Stimulated activated CD8-positive, alpha-beta memory T cell treated with anti-CD3 and anti-CD28 coated beads, Interleukin-12 subunit alpha, Interleukin-12 subunit beta, amount 100 ng/mL, for 24 hours (primary cell): ENCODE data around the gene OR51B6.
"Not testable (repeated sequence)": the region's sequence is repeated elsewhere in the genome, so short reads cannot be mapped to it uniquely, and the experiment has no call there.

Experiments
- DNase-seq: peaks from one replicate; pipeline ENCODE4 v3.0.0-alpha.2; 2020; ENCODE audit errors: extremely low read depth

Gene OR51B6

DNA sequence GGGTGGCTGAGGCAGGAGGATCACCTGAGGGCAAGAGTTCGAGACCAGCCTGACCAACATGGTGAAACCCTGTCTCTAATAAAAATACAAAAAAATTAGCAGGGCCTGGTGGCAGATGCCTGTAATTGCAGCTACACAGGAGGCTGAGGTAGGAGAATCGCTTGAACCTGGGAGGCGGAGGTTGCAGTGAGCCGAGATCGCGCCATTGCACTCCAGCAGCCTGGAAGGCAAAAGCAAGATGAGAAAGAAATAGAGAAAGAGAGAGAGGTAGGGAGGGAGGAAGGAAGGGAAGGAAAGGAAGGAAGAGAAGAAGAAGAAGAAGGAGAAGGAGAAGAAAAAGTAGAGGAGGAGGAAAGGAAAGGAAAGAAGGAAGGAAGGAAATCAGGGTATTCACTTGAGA is 15.1 kb downstream of the OR51B6 start:
- not testable (repeated sequence) for DNase-seq

DNA sequence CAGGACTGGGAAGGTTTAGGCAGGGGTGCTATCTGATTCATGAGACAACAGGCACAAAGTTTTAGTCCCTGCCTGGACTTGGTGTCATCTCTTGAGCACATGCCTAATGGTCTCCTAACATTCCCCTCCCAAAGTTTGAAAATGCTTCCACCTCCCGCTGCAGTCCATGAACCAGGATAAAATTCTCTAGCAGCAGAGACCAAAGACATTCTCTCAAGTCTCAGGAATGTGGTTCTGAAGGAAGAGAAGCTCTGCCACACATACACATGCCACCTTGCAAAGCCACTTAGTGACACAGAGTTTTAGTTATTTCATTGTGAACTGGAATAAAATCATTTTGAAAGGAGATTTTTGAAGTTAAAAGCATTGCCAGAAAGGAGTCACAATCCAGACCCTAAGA is 15.5 kb downstream of the OR51B6 start:
- no peak for DNase-seq

GRCh38 chr11:5367448-5368074 is 16.3 kb downstream of the OR51B6 start:
- DNase-seq: no peak

DNA sequence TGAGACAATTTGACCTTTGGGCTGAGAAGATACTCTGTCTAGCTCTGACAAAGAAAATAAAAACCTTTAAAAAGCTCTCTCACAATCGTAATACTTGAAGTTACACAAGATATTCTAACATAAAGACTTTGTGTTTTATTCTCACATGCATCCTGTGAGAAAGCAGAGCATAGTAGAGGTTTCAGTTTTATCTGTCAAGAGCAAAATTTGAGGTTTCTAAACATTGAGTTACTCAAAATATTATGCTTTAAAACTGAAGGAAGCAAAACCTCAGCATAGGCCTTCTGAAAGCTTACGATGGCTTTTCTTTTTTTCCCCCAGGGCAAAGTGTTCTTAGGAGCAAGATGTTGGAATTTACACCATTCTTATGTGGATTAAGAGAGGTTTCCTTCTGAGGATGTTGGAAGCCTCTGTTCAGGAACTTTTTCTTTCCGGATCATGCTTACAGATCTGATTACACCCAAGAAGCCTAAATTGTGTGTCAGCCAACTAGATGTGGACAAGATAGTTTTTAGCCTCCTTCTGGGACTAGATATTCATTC is 17.3 kb downstream of the OR51B6 start:
- no peak for DNase-seq

DNA sequence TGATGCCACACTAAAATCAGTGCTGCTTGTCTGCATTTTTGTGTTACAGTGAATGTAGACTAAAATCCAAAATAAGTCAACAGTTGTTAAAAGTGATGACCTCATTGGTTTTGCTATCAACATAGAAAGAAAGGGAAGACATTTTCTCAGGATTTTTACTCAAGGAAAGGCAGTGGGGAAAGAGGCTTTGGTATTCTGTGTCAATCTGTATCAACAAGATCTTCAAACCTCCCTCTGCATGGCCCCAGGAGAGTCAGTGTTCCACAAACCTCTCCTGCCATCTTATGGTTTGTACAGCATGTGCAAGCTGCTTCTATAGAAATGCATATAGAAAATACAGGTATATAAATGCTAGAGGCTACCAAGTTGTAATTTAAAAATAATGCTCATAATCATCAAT is 18.5 kb downstream of the OR51B6 start:
- no peak for DNase-seq

- DNase-seq: no peak
Measured at GRCh38 chr11:5380740-5381342, 29.5 kb downstream of the OR51B6 start.

- no peak for DNase-seq
Measured at GRCh38 chr11:5383576-5383975, 32.3 kb downstream of the OR51B6 start, which contains the start of gene OR51M1. TSS of gene OR51M1 (plus strand) at chr11:5383812. CDS start at chr11:5389399, 5,587 bp downstream.

GRCh38 chr11:5384335-5384734 is 33.0 kb downstream of the OR51B6 start:
- no peak for DNase-seq

DNA sequence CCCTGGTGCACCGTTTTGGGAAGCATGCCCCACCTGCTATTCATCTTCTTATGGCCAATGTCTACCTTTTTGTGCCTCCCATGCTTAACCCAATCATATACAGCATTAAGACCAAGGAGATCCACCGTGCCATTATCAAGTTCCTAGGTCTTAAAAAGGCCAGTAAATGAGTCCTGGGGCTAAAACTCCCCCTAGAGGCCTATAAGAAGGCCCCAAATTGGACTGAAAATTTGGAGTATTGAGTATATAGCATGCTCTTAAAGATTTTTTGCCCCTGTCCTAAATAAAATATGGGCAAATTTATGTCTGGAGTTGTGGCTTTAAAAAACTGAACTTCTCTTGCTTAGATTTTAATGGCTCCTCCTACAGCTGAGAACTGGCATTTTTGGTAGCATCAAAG is 38.9 kb downstream of the OR51B6 start:
- no peak for DNase-seq

- DNase-seq: no peak
Measured at GRCh38 chr11:5394091-5394490, 42.8 kb downstream of the OR51B6 start.

GRCh38 chr11:5398936-5399335 is 47.6 kb downstream of the OR51B6 start:
- DNase-seq: no peak
